ENCODE results near the gene MED10. TPM values are rescaled to one million over a fixed set of nuclear protein-coding genes. Genes with fewer than 3 reads are reported as not detected.

MED10 gene
- polyA plus RNA-seq, 1 donor: 37.1 TPM

GRCh38 chr5:6350277-6351090 lies 27.9 kb downstream of the MED10 start:
- DNase-seq (ENCODE audit: low read depth): no peak

GRCh38 chr5:6349387-6349786 lies 29.0 kb downstream of the MED10 start:
- no peak for DNase-seq (ENCODE audit: low read depth)

- DNase-seq (ENCODE audit: low read depth): no peak
Observed at GRCh38 chr5:6348476-6349000, 29.8 kb downstream of the MED10 start.

DNA sequence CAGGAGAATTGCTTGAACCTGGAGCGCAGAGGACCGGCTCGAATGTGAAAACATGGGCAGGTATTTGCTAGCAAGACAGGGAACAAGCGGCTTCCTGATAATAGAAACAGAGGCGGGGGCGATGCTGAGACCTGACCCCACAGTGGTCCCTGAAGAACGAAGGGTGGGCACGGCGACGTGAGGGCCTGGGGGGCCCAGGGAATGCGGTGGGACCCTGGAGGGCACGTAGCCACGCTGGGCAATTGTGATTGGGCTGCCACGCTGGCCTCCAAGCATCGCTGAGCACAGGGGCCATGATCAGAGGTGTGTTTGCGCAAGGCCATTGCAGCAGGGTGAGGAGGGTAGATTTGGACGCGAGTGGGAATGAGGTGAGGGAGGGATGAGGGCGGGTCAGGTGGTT lies 30.7 kb downstream of the MED10 start:
- no peak for DNase-seq (ENCODE audit: low read depth)

- DNase-seq (ENCODE audit: low read depth): no peak
Observed at GRCh38 chr5:6347165-6347564, 31.2 kb downstream of the MED10 start.

- DNase-seq (ENCODE audit: low read depth): no peak
Observed at GRCh38 chr5:6344593-6344989, 33.8 kb downstream of the MED10 start.

DNA sequence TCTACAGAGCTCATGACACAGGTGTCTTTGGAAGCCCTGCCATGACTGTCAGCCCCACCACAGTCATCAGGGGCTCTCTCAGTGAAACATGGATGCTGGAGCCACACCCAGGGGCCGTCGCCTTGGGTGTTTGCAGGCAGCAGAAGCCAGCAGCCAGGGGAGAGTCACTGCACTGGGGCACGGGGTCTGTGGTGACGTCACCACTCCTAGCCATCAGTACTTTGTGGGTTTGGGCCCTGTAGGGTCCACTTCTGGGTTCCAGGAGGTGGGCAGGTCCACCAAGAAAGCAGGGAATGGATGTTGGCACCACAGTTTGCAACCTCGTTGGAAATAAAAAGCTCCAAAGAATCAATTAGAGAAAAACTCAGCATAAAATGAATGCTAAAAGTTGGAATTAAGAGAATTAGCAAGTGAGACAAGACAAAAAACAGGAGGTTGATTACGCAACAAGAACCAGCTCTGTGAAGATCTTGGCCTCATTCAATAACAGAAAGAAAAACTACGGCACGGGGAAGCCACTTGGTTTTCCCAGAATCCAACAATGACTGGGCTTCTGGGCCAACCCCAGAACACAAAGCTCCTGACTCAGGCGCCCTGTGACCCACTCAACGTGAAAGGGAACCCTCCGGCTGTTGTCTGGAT lies 34.3 kb downstream of the MED10 start:
- no peak for DNase-seq (ENCODE audit: low read depth)

DNA sequence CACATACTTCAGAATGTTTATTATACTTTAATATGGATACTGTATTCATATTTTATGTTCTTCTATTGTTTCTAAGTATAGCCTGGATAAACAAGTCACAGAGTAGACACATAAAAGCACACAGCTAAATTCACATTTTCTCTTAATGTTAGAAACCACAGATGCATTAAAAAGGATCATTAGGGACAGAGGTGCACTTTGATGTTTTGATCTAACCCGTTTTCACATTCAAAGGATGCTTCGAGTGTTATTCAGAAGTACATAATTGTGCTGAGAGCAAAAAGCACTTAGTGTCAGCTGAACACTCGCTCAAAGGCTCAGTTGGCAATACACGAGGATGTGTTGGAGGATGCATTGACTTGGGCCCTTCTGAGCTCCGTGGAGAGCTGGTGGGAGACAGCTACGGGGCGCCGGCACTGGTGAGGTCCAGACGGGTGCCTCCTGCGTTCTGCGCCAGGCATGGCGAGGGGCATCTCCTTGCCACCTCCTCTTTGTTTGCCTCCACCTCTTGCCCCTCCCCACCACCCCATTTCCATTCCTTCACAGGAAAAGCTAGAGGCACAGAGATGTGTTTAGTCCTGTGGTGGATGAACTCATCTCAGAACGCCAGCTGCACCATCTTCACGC lies 35.5 kb downstream of the MED10 start:
- DNase-seq (ENCODE audit: low read depth): no peak

GRCh38 chr5:6340100-6340499 lies 38.2 kb downstream of the MED10 start:
- DNase-seq (ENCODE audit: low read depth): no peak

DNA sequence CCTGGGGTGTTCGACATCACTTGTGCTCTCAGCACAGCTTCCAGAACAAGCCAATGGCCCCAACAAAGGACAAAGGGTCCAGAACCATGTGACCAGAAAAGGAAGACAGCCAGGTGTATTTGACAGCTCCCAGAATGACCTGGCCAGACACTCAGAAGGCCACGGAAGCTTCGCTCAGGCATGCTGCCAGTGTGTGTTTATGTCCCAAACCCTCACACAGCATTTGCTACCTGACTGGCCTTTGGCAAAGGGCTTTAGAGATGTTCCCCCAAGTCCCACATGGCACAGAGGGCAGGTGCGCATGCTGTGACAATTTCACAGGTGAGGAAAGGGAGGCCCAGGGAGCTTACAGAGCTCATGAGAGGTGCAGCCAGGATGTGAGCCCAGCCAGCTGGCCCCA lies 39.5 kb downstream of the MED10 start:
- no peak for DNase-seq (ENCODE audit: low read depth)

DNA sequence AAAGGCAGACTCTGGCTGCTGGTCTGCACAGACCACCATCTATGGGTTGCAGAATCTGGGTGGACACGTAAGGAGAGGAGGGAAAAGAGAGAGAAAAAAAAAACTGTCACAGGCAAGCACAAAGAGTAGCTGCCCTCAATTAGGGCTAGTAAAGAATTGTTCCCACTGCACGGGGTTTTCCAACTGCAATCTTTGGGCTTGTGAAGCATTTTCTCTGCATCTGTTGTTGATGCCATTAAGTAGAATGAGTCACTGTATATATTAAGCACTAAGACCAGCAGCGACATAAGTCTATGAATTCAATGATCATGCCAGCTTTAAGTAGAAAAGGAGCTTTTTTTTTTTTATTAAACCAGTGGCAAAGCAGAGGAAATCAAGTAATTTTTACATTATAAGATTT lies 40.2 kb downstream of the MED10 start:
- DNase-seq (ENCODE audit: low read depth): no peak

DNA sequence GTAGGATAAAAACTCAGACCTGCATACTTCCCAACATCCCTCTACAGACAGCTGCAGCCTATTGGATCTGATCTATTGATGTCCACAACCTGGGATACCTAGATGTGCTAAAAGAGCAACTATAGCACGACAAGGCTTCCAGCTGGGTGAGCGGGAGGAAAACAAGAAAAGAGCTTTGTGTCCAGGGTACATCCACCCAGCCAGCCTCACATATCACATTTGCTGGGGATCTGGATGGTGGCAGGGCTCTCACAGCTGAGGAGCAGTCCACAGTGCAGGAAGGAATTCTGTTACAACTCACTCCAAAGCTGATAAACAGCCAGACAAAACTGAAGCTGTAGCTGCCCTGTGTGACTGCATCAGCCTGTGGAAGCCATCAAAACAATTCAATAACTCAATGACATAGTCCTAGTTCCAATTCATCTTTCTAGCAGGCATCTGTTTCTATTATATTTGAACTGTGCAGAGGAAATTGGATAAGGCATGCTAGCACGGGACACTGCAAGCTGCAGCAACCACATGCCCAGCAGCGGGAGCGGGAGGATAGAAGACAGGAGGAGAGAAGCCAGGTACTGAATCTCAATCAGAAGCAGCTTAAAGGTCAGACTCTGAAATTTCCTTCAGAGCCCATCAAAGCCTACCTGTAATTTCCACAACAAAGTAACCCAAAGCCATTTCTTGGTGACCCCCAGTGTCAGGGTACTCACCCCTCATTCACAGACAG lies 45.0 kb downstream of the MED10 start:
- no peak for DNase-seq (ENCODE audit: low read depth)

GRCh38 chr5:6328173-6328572 lies 50.2 kb downstream of the MED10 start:
- peak; percentile 2 for DNase-seq (ENCODE audit: low read depth)

DNA sequence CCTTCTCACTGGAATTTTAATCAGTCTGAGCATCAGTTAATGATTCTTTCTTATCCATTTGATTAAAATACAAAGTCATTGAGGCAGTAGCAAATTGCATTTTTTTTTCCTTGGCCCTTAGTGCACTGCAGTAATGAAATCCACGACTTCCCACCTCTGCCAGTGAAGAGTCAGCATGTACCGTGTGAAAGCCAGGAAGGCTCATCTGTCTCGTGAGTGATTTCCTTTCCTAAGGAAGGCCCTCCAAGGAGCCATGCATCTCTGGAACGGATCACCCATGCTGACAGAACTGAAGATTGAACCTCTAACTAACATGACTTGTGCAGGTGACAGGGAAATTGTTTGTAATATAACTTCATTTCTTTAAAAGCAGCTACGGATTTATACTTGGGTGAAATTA lies 51.6 kb downstream of the MED10 start:
- no peak for DNase-seq (ENCODE audit: low read depth)

GRCh38 chr5:6322163-6322713 lies 56.1 kb downstream of the MED10 start:
- no peak for DNase-seq (ENCODE audit: low read depth)

Other genes starting within 250 kb of the MED10 start
- 3.1 TPM for gene UBE2QL1, start 70.3 kb upstream of the MED10 start, polyA plus RNA-seq (ENCODE audit: insufficient read length)